Epithelial cell of proximal tubule (primary cell): Measurements from ENCODE around the gene SERTAD2. TPM values are rescaled to one million over a fixed set of nuclear protein-coding genes. Genes with fewer than 3 reads are reported as not detected.

Experiments
- DNase-seq: peaks from one replicate; pipeline ENCODE4 v3.0.0-alpha.2; 2011; ENCODE audit warnings: low read depth
- H3K4me3 ChIP-seq: 2 replicates; pipeline ENCODE4 v1.5.1; 2011; ENCODE audit warnings: low read depth, mild to moderate bottlenecking, low read length
- total RNA-seq: library from RNA; depleted of rRNA; stranded (reverse); fragments of >200 nt; gene quantifications from 2 replicates; pipeline ENCODE4 v1.2.3, GENCODE V29; 2015
- TF ChIP-seq, protein P1 (sequence below): conservative IDR thresholded peaks from 2 replicates; pipeline ENCODE4 v1.5.1; 2012; ENCODE audit warnings: low read depth, mild to moderate bottlenecking, low read length

The SERTAD2 gene
- total RNA-seq, 1 donor from 2014 or later = 20.9 TPM

DNA sequence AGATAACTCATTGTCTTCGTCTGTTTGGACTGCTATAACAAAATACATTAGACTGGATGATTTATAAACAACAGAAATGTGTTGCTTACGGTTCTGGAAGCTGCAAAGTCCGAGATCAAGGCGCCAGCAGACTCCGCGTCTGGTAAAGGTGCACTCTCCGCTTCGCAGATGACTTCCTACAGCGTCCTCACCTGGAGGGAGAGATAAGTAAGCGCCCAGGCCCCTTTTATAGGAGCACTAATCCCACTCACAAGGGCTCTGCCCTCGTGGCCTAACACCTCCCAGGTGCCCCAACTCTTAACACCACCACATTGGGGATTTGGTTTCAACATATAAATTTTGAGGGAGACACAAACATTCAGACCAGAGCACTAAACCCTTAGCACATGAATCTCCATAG lies 51.3 kb downstream of the SERTAD2 start:
- H3K4me3 ChIP-seq = no peak overlapping the region
- TF ChIP-seq, protein P1, sequence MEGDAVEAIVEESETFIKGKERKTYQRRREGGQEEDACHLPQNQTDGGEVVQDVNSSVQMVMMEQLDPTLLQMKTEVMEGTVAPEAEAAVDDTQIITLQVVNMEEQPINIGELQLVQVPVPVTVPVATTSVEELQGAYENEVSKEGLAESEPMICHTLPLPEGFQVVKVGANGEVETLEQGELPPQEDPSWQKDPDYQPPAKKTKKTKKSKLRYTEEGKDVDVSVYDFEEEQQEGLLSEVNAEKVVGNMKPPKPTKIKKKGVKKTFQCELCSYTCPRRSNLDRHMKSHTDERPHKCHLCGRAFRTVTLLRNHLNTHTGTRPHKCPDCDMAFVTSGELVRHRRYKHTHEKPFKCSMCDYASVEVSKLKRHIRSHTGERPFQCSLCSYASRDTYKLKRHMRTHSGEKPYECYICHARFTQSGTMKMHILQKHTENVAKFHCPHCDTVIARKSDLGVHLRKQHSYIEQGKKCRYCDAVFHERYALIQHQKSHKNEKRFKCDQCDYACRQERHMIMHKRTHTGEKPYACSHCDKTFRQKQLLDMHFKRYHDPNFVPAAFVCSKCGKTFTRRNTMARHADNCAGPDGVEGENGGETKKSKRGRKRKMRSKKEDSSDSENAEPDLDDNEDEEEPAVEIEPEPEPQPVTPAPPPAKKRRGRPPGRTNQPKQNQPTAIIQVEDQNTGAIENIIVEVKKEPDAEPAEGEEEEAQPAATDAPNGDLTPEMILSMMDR = no peak
- DNase-seq = no peak

DNA sequence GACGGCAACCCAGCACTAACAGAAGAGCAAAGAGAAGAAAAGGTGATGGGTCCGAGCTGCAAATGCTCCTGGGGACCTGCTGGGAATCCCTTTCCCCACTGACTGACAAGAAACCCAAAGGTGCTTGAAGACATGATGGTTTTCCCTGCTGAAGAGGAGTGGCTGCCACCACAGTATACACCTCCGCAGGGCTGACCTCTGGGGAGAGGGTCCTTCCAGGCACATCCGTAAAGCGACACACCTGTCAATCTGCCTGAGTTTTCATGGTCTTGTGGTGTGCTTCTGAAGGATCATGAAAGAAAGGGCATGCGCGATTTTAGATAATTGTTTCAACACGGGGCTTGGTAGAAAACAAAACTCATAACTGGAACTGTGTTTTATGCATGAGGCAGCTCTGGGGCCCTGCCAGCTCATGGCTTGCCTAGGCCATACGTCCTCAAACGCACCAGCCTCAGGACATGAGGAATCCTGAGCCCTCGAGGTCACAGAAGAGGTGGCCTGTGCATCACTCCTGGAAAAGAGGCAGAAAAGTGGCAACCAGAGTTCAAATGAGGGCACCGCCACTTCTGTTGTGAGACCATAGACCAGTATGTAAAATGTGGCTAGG lies 51.8 kb downstream of the SERTAD2 start:
- DNase-seq = no peak
- TF ChIP-seq, protein P1 = no peak
- no peak overlapping the region for H3K4me3 ChIP-seq

DNA sequence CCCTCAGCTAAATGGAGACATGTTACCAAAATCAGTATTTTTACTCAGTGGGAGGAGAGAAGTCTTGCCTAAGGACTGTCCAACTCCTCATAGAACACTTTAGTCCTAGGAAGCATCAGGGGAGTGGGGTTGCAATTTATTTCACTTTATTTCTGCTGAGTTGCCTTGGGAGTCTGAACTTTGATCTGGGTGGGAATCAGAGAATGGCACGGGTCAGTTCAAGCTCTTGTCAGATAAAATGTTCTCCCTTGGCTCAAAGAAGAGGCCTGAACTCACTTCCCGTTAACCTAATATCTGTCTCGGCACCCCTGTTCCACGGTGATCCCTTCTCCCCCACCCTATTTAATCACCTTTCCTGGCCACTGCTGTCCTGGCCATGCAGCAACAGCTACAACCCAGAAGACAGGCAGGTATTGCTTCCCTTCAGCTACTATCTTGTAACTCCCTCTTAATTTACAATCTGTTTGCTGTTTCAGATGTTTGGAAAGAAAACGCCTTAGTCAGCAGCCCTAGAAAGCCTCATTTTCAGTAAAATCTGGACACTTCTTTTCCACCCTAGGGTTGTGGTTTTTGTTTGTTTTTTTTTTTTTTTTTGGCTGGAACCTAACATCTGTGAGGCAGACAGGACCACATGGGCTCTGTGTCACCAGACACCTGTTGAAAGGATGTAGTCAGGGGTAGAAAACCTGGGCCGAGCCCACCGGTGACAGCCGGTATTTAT lies 52.5 kb downstream of the SERTAD2 start:
- TF ChIP-seq, protein P1 = no peak
- no peak overlapping the region for H3K4me3 ChIP-seq
- DNase-seq = no peak

DNA sequence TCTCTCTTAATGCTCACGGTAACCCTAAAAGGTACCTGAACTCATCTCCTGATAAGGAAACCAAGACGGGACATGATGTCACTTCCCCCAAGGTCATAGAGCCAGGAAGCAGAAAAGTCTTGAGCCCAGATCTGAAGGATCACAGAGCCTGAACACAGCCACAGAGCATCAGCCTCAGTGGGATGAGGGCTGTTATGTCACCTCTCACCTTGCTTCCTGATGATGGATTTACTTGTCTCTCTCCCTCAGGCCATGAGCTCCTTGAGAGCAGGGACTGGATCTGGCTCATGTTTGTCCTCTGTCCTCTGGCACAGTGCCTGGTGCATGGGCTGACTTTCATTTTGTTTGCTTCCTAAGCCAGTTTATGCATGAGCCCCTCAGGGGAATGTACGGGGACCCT lies 54.2 kb downstream of the SERTAD2 start:
- TF ChIP-seq, protein P1 = no peak
- no peak overlapping the region for H3K4me3 ChIP-seq
- no peak for DNase-seq

DNA sequence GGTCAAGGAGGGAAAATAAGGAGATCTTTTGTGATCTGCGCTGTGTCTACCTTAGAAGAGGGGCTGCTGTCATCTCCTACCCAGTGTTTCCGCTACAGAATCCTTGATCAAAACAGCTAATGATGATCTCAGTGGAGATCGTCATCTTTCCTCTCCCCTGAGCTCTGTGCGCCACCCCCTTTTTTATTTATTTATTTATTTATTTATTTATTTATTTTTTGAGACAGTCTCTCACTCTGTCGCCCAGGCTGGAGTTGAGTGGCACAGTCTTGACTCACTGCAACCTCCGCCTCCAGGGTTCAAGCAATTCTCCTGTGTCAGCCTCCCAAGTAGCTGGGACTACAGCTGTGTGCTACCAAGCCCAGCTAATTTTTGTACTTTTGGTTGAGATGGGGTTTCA lies 55.5 kb downstream of the SERTAD2 start:
- DNase-seq = no peak
- TF ChIP-seq, protein P1 = no peak

DNA sequence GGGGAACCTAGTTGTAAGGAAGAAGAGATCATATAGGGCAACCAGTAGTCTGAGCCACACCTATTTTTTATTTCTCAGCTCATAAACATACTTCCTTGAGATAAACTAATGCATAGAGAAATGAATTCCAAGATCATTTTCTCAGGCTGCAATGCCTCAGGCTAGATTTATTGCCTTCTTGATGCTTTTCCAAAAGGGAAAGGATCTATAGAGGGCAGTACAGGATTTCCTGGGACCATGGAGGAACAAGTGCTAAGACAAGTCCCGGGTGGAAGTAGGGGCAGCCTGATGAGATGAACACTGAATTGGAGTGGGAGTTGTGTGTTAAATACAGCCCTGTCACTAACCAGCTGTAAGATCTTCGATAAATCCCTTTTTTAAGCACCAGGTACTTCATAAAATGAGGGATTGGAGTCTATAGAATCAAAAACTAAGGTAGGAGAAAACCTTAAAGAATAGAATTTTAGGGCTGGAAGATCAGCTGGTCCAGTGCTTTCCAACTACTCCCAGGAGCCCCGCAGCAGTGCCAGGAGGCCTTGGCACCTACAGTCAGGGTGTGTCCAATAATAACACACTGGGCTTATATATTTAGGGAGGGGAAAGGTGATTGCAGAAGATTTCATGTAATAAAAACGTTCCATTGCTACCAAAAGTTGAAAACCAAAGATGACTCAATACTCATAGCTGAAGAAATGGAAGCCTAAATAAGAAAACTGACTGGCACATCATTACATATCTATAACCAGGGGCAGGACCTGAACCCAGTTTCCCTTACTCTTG lies 58.1 kb downstream of the SERTAD2 start:
- DNase-seq = no peak
- H3K4me3 ChIP-seq = no peak overlapping the region

More for the DNA sequence above, 55.5 kb downstream of the SERTAD2 start:
- H3K4me3 ChIP-seq = no peak overlapping the region

More for the DNA sequence above, 58.1 kb downstream of the SERTAD2 start:
- TF ChIP-seq, protein P1 = peak; percentile 38
